GM12878 (cell line): Measurements from ENCODE around the gene PIGZ.

Source experiments
- DPF2 ChIP-seq: fragments of 450-650 bp; IDR thresholded peaks from 2 replicates; pipeline ENCODE4 v1.6.1; 2017; ENCODE audit warnings: mild to moderate bottlenecking
- NFYB ChIP-seq: IDR thresholded peaks from 2 replicates; pipeline ENCODE4 v1.6.1; 2011; ENCODE audit warnings: low read depth, mild to moderate bottlenecking, low read length, improper control_type of control experiment, moderate library complexity; ENCODE audit not compliant: insufficient read depth
- TF ChIP-seq, protein P1 (sequence below), 3 experiments: IDR thresholded peaks in 2 of 3; conservative IDR thresholded peaks in 1 of 3; 2 replicates each; pipeline ENCODE4 v1.5.1; 2011; ENCODE audit warnings: low read depth in 3 of 3, low read length in 3 of 3, mild to moderate bottlenecking in 3 of 3, control low read depth in 2 of 3, moderate library complexity in 2 of 3, inconsistent platforms in 1 of 3, mixed read lengths in 1 of 3; ENCODE audit not compliant: control insufficient read depth in 2 of 3, insufficient read depth in 1 of 3; ENCODE audit errors: extremely low read depth in 1 of 3

- TF ChIP-seq, protein P1, sequence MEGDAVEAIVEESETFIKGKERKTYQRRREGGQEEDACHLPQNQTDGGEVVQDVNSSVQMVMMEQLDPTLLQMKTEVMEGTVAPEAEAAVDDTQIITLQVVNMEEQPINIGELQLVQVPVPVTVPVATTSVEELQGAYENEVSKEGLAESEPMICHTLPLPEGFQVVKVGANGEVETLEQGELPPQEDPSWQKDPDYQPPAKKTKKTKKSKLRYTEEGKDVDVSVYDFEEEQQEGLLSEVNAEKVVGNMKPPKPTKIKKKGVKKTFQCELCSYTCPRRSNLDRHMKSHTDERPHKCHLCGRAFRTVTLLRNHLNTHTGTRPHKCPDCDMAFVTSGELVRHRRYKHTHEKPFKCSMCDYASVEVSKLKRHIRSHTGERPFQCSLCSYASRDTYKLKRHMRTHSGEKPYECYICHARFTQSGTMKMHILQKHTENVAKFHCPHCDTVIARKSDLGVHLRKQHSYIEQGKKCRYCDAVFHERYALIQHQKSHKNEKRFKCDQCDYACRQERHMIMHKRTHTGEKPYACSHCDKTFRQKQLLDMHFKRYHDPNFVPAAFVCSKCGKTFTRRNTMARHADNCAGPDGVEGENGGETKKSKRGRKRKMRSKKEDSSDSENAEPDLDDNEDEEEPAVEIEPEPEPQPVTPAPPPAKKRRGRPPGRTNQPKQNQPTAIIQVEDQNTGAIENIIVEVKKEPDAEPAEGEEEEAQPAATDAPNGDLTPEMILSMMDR (IDR thresholded peaks at IDR 0.05 in 2 of 3, conservative IDR thresholded peaks at IDR 0.05 in 1 of 3; ENCODE audit: control insufficient read depth in 2 of 3, extremely low read depth in 1 of 3, insufficient read depth in 1 of 3, low read depth in 3 of 3, low read length in 3 of 3) = no peak
- no peak for TF ChIP-seq NFYB
- TF ChIP-seq DPF2 = no peak
Observed at GRCh38 chr3:196916221-196916620, 52.4 kb downstream of the PIGZ start.
